ENCODE data around the gene TRAPPC14. TPM values are rescaled to one million over a fixed set of nuclear protein-coding genes. Genes with fewer than 3 reads are reported as not detected.

TRAPPC14 gene
- total and polyA plus RNA-seq, 2 of the 8 experiments (the other 6 are each of a cell fraction or from before 2014, with no cell fraction given): 11.9 to 22.1 TPM

DNA sequence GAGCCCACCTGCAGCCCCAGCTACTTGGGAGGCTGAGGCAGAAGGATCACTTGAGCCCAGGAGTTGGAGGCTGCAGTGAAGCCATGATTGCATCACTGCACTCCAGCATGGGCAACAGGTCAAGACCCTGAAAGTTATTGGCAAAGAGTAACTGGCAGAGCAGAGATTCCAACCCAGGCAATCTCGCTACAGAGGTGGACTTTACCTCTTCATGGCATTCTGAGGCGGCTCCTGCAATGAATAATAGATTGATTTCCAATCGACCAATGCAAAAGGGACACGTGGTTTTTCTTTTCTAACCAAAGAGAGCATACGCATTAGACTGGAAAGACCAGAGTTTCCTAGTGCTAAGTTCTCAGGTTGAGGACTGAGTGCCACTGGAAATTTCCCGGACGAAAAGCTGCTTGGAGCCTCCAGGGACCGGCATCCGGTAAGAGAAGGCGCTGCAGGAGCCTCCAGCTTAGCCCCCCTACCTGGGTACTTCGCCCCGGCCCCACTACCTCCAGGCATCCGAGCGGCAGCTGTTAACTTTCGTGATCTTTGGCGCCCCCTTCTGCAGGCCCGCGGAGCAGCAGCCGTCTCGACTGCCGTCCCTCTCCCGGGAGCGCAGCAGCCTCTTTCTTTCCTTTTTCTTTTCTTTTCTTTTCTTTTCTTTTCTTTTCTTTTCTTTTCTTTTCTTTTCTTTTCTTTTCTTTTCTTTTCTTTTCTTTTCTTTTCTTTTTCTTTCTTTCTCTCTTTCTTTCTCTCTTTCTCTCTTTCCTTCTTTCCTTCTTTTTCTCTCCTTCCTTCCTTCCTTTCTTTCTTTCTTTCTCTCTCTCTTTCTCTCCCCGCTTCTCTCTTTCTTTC, 27.7 kb downstream of the TRAPPC14 start:
- peak overlapping the region; percentile 55 for H2BK120ac ChIP-seq (replicated peaks; ENCODE audit: low read depth, low read length)
- peak overlapping the region; percentile 61; the same call in 1 of the 2 replicates for H2BK20ac ChIP-seq (ENCODE audit: low read length)
- no peaks in the 10 kb centered on the region for H3K36me3 ChIP-seq (ENCODE audit: control insufficient read depth in 2 of 4, insufficient read depth in 4 of 4, low read length in 3 of 4)
- H3K9ac ChIP-seq (replicated peaks in 1 of 4; ENCODE audit: extremely low read depth in 1 of 4, low read depth in 3 of 4, low read length in 3 of 4): 0 out of 7 replicates have a peak overlapping the region, but pooled peaks of 1 of the 4 experiments have one; percentile 5
- no peaks in the 10 kb centered on the region for H3K79me2 ChIP-seq (ENCODE audit: control insufficient read depth in 1 of 2, insufficient read depth in 2 of 2, low read length in 2 of 2)
- CTCF ChIA-PET (ENCODE audit: partially characterized antibody): interaction anchor here (0.6 to 9.0 kb wide), 36 partner anchors 10 to 1465 kb away, joined by 3 to 108 read pairs (median 5); partner anchors contain the start of genes AP4M1, GAL3ST4, LAMTOR4 and MCM7
- H4K8ac ChIP-seq (ENCODE audit: extremely low read depth, insufficient read depth, low read length): no peak overlapping the region
- H3K4me3 ChIP-seq (ENCODE audit: extremely low read depth in 1 of 4, insufficient read depth in 2 of 4, low read depth in 3 of 4, low read length in 4 of 4): peak overlapping the region in 2 of 4 experiments; percentile 11 to 43; a peak in 3 of 8 replicates
- H3K14ac ChIP-seq (ENCODE audit: insufficient read length): no peak overlapping the region
- H4K5ac ChIP-seq (ENCODE audit: insufficient read length, low read depth, low read length): no peak overlapping the region
- H3K4me1 ChIP-seq (replicated peaks in 1 of 4; ENCODE audit: control insufficient read depth in 3 of 4, insufficient read depth in 4 of 4, low read length in 3 of 4): peaks cover 0 to 8% (median 0%) of the 10 kb centered on the region in 4 experiments; a peak in 2 of 7 replicates
- peak overlapping the region; percentile 65; the same call in 1 of the 2 replicates for H3K18ac ChIP-seq (ENCODE audit: extremely low read depth, low read length)
- H2BK12ac ChIP-seq (ENCODE audit: low read depth, low read length): no peak overlapping the region
- peaks cover 8% of the 10 kb centered on the region; the same call in 1 of the 2 replicates for H3K23me2 ChIP-seq (ENCODE audit: low read depth, low read length)
- no peak overlapping the region for H2BK5ac ChIP-seq (ENCODE audit: low read depth, low read length)
- H3K23ac ChIP-seq (ENCODE audit: insufficient read length): no peak overlapping the region
- H3K79me1 ChIP-seq (ENCODE audit: low read depth, low read length): no peaks in the 10 kb centered on the region
- DNase-seq (ENCODE audit: low read depth in 1 of 2, low spot score in 2 of 2) (peak in 1 of 2 experiments; percentile 99), FAIRE-seq (no peak)
- H3K56ac ChIP-seq (replicated peaks; ENCODE audit: insufficient read length, low read depth, low read length): no peak overlapping the region
- peaks cover 0 to 11% (median 0%) of the 10 kb centered on the region in 4 experiments; a peak in 2 of 7 replicates for H3K27me3 ChIP-seq (replicated peaks in 1 of 4; ENCODE audit: control insufficient read depth in 3 of 4, extremely low read depth in 1 of 4, insufficient read depth in 3 of 4, low read length in 3 of 4)
- no peak overlapping the region for H3K4ac ChIP-seq (replicated peaks; ENCODE audit: insufficient read length, low read depth, low read length)
- no peaks in the 10 kb centered on the region for H3K9me3 ChIP-seq (ENCODE audit: insufficient read depth in 2 of 2, low read depth in 1 of 2, low read length in 1 of 2)
- peak overlapping the region; percentile 0 to 54; a peak in 3 of 4 replicates for H3K4me2 ChIP-seq (ENCODE audit: insufficient read depth in 1 of 2, low read depth in 2 of 2, low read length in 2 of 2)
- peak overlapping the region; percentile 84 for H4K91ac ChIP-seq (replicated peaks; ENCODE audit: insufficient read length, low read length)
- 9% methylated on average over 24 of the region's 24 CpGs; no CpG with 5 or more reads in 1 of the 2 experiments for whole genome bisulfite sequencing, 2 experiments (ENCODE audit: extremely low coverage in 1 of 2, insufficient coverage in 1 of 2, insufficient read length in 1 of 2, insufficient replicate concordance in 2 of 2, low coverage in 1 of 2, low lambda C conversion rate in 2 of 2, missing lambda C conversion rate in 1 of 2)
- peak overlapping the region; percentile 88; the same call in 1 of the 2 replicates for H2BK15ac ChIP-seq (ENCODE audit: low read length)
- H3K27ac ChIP-seq (ENCODE audit: low read depth, low read length): no peak overlapping the region
- peak overlapping the region; percentile 86 for H2AFZ ChIP-seq (ENCODE audit: low read length)
- POLR2A ChIA-PET (ENCODE audit: partially characterized antibody): interaction anchor here (0.6 to 4.1 kb wide), 21 partner anchors 10 to 544 kb away, joined by 3 to 68 read pairs (median 4); partner anchors contain the start of genes AP4M1, LAMTOR4, MCM7 and ZKSCAN1
- H2AK5ac ChIP-seq (ENCODE audit: low read depth, low read length): no peak overlapping the region
- no peaks in the 10 kb centered on the region for H4K20me1 ChIP-seq (replicated peaks in 1 of 2; ENCODE audit: control insufficient read depth in 1 of 2, insufficient read depth in 2 of 2, low read length in 2 of 2)
- peak; percentile 80 to 82 (median 81) for TF ChIP-seq CTCF (IDR thresholded peaks at IDR 0.05; ENCODE audit: control extremely low read depth in 1 of 3, insufficient read depth in 1 of 3, low read depth in 1 of 3, low read length in 3 of 3)
- TF ChIP-seq SP1 (IDR thresholded peaks at IDR 0.05; ENCODE audit: low read depth, low read length): 0 out of 2 replicates have a peak, but pooled peaks have one; percentile 14
- TF ChIP-seq TCF12 (IDR thresholded peaks at IDR 0.05; ENCODE audit: low read depth, low read length): peak; percentile 81; the same call in 1 of the 2 replicates
- TF ChIP-seq HDAC2 (IDR thresholded peaks at IDR 0.05; ENCODE audit: borderline replicate concordance in 1 of 2, low read depth in 2 of 2, low read length in 2 of 2): no peak
- 0 out of 2 replicates have a peak, but pooled peaks have one; percentile 38 for TF ChIP-seq TAF1 (IDR thresholded peaks at IDR 0.05; ENCODE audit: low read depth, low read length)
- TF ChIP-seq SIN3A (conservative IDR thresholded peaks at IDR 0.05 in 1 of 2, IDR thresholded peaks at IDR 0.05 in 1 of 2; ENCODE audit: low read depth in 1 of 2, low read length in 2 of 2): 0 out of 4 replicates have a peak, but pooled peaks of 1 of the 2 experiments have one; percentile 31
- TF ChIP-seq RFX5 (IDR thresholded peaks at IDR 0.05; ENCODE audit: borderline replicate concordance, low read depth, low read length): no peak

Data from H1 (cell line).